Amygdala (tissue), 56 donors: ENCODE data around the gene CYTIP.

Source experiments
- DNase-seq, 56 donors: peaks; one replicate each; lab custom pipeline; 2025; lab: John Stamatoyannopoulos, UW

CYTIP gene

DNA sequence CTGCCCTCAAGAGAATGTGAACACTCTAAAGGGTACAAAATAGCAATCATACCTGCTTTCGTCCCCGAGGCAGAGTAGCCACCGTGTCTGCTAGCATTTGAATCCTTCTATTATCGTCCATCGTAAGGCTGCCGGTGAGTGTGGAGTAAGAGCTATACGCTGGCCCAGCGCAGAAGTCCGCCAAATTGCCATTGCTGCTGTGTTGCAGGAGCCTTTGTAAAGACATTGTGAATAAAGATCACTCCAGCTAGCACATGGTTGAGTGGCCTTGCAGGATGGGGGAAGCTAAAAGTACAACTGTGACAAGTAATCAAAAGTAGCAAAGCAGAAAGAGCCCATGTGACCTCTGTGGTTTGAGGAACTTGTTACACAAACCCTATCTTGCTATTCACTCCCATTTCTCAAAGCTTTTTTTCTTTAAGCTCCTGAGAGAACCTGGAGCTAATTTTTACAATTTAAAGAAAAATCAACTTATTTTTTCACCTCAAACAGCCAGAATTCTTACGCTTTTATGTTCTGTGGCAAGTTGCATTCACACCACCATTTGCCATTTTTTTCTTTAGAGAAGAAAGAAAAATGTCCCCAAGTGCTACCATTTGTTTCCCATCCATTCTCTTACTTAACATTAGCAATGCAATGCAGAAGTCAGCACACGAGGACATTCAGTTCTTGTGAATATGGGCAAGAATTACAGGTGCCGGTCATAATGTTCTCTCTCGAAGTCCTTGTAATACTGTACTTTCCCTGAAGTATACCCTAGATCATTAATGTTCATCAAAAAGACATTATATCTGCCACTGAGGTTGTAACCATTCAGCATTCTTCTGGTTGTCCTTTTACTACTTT is at the start of gene CYTIP:
CYTIP (minus strand) TSS at position 295 of the 846 bp plus-strand sequence; CDS start at position 226, 69 bp downstream.
- peak in 4 of 56 donors; percentile 7 to 43 (median 30) for DNase-seq

DNA sequence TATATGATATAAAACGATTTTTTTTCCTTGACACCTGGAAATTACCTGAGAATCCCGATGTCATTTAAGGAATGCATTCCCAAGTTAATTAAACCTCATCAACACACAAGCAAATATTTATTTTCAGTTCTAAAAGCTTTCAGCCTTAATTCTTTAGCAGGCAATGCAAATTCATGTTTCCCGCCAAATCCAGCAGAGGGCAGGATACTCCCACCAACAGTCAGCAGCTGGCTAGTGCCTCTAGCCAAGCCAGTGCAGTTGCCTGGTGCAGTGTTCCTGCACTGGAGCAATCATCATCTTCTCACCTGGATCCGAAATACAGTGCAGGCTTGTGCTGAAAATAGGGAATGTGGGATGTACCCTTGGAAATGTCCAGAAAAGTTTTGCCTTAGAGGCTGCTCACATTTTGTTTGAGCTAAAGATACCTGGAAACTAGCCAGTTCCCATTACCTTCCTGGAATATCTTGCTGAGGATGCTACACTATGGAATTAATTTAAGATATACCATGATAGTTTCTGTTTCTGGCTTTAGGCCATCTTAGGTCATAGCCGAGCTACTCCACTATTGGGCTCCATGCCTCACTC is 48.4 kb upstream of the CYTIP start:
- peak in 49 of 56 donors; percentile 2 to 83 (median 31) for DNase-seq

DNA sequence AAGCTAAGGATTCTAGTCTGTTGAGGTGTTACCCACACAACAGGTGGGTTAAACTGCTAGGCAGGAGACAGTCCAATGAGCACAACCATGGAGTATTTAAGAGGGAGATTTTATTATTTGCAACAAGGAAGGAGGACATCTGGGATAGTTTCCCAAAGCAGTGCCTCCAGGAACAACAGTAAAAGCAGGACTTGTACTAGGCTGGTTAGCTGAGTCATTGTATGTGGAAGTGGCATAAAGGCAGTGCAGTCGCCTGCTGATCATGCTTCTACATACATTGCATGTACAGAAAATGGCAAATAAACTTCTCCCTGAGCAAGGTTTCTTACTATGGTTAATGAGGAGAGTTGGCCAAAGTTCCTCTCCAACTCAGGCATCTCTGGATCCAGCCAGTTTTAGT is 46.1 kb upstream of the CYTIP start:
- DNase-seq = no peak

DNA sequence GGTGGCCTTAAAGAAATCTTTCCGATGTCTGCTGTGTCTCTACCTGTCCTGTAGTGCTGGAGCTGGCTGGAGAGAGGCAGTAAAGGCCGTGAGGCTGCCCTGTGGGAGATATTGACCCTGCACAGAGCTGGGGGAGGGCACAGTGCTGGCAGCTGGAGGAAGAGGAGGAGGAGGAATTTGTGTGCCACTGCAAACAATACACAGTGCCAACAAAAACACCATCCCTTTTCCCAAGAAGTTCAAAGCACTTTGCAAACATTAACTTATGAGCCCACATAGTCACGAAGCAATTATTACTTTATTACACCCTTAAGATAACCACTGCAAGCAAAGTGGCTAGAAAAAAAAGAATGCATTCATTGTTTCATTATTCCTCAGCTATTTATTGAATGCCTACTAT is 45.0 kb upstream of the CYTIP start:
- no peak for DNase-seq

DNA sequence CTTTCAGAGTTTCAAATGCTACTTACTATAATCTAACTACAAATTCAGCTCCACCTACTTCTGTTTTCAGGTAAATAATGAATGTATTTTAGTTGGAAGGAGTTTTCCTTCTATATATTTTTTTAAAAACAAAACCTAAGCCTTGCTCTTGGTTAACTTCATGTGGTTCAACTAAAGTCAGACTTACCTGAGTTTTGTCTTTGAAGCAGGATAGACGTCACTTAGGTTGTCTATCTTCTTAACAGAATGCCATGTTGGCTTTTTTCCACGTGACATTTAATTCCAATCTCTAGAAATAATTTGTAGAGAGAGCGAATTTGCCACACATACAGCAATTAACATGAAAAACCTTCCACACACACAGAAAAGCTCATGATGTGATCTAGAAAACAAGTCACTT is 43.9 kb upstream of the CYTIP start:
- no peak for DNase-seq

DNA sequence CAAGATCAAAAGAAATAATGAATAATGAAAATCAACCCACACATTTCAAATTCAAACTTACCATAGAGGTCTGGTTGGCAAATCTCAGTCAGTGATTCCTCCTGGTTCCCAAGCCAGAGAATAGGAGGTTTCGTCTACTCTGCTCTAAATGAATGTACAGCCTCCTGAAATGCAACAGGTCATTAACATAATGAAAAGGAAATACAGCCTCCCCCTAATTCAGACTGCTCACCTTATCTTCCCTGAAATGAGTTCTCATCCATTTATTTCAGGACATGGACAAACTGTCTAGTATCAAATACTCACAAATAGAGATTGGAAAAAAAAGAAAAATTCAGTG is 43.4 kb upstream of the CYTIP start:
- no peak for DNase-seq

DNA sequence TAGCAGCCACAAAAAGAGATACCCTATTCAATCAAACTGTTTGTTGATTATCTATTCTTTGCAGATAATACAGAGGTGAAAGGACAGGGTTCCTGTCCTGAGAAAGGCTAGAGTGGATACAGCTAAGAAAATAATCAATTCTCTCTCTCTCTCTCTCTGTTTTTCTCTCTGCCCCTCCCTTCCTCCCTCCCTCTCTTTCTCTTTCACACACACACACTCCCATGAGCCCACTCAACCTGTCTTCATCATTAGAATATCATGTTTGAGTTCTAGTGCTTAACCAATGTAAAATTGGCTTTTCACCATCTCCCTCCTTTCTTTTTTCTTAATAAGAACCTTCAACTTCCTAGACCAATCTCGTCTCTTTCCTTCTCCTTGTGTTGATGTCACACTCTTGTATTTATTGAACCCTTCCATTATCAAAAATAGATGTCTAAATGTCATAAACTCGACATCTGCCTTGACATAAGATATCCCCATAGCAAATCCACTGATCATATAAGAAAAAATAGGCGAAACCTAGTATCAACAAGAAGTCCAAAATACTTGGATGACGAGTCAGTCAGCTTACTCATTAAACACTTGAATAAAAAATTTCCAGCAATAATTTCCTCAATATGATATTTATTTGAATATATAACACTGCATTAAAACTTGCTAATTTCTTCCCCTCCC is 42.8 kb upstream of the CYTIP start:
- no peak for DNase-seq

DNA sequence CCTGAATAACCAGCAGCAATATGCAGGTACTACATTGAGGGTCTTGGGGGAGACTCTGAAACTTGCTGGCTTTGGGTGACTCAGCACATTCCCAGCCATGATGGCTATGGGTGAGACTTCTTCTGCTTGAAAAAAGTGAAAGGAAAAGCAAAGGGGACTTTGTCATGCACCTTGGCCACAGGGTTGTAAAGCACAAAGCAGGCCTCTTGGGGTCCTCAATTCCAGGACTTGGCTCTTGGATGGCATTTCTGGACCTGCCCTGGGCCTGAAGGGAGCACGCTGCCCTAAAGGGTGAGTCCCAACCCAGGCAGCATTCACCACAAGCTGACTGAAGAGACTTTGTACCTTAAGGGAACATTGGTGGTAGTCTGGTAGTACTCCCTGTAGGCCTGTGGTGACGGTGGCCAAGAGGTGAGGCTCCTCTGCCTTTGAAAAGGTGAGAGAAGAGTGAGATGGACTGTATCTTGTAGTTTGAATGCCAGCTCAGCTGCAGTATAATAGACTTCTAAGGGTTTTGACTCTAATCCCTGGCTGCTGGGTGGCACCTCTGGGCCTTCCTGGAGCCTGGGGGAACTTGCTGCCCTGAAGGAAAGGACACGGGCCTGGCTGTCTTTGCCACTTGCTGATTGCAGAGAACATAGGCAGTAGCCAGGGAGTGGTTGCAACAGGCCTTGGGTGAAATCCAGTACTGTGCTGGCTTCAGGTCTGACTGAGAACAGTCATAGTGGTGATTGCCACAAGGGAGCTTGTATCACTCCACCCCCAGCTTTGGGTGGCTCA is 36.5 kb upstream of the CYTIP start:
- peak in 2 of 56 donors; percentile 7 to 8 for DNase-seq

DNA sequence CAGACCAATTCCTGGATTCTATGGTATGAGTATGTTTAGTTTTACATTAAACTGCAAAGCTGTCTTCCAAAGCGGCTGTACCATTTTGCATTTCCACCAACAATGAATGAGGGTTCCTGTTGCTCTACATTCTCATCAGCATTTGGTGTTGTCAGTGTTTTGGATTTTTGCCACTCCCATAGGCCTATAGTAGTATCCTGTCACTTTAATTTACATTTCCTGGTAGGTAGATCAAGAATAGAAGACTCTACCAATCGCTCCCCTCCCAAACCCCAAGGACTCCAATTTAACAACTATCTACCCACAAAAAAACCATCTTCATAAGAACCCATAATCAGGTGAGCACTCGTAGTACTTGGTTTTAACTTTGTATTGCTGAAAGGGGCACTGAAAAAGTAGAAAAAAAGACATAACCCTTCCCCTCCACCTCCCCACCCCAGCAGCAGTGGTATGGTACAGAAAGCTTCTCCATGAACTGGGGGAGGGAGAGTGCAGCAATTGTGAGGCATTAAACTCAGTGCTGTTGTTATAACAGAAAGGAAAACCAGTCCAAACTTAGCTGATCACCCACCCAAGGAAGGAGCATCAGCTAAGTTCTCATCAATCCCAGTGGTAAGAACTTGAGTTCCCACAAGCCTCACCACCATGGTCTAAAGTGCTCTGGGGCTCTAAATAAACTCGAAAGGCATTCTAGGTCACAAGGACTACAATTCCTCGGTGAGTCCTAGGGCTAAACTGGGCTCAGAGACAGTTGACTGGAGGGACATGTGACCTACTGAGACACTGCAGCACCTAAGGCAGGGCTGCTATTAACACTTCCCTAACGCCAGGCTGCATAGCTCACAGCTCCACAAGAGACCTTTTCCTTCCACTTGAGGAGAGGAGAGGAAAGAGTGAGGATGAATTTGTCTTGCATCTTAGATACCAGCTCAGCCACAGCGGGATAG is 35.5 kb upstream of the CYTIP start:
- no peak for DNase-seq

DNA sequence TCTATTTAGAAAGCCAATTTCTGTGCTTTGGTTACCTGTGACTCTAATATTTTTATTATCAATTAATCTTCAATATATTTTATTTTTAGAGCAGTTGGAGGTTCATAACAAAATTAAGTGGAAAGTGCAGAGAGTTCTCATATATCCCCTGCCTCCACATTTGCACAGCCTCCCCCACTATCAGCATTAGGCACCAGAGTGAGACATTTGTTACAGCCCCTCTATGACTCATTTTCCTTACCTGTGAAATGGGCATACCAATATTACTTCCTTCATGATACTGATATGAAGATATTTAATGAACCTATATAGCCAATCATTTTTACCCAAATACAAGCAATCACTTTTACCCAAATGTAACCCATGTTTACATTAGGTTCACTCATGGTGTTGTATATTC is 34.0 kb upstream of the CYTIP start:
- DNase-seq = no peak

DNA sequence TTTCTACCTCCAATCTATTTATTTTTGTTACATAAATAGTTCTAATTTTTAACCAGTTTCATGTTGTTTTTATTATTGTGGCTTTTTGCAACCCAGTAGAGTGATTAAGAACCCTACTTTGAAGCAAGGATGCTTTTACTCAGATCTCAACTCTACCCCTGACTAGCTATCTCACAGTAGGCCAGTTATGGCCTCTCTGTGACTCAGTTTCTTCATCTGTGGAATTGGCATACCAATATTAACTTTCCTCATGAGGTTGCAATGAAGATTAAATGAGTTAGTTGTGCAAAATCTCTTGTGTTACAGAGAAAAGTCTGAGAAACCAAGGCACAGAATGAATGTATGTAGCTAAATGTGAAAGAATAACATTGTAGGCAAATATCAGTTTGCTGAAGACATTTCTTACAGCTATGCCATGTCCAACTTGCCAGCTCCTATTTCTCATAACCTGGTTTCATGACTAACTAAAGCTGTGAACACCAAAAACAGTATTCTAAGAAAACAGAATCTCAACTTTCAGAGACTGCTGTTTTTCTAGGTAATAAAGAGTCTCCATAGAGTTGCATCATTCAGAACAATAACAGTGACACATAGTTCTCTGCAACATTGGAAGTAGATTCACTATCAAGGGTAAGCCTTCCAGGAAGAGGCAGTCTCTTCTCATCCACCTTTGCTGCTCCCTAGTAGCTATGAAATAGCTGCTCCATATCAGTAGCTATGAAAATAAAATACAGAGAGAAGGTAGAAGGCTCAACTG is 33.2 kb upstream of the CYTIP start:
- DNase-seq = no peak

DNA sequence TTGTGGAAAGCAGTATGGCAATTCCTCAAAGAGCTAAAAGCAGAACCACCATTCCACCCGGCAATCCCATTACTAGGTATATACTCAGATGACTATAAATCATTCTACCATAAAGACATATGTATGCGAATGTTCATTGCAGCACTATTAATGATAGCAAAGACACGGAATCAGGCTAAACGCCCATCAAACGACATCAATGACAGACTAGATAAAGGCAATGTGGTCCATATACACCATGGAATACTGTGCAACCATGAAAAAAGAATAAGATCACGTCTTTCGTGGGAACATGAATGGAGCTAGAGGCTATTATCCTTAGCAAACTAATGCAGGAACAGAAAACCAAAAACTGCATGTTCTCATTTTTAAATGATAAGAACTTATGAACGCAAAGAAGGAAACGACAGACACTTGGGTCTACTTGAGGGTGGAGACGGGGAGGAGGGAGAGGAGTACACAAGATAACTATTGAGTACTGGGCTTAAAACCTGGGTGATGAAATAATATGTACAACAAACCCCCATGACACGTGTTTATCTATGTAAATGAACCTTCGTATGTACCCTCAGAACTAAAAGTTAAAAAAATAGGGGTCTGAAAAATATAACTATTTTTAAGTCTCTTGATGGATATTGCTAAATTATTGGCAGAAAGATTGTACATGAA is 32.0 kb upstream of the CYTIP start:
- DNase-seq = no peak

DNA sequence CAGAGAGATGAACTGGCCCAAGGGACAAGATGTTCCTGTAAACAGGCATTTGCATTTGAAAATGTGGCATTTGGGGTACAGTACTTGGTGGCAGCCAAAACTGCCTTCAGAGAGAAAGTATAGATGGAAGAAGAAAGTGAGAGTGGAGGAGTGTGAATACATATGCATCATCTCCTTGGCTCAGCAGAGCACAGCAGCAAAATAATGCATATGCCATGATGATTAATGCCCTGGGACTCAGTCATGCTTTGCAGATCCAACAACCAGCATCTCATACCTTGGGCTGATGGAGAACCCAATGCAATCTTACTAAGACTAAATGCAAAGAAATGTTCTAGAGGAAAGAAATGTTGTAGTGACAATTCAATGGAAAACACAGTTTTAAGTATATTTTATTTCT is 29.7 kb upstream of the CYTIP start:
- DNase-seq = no peak

DNA sequence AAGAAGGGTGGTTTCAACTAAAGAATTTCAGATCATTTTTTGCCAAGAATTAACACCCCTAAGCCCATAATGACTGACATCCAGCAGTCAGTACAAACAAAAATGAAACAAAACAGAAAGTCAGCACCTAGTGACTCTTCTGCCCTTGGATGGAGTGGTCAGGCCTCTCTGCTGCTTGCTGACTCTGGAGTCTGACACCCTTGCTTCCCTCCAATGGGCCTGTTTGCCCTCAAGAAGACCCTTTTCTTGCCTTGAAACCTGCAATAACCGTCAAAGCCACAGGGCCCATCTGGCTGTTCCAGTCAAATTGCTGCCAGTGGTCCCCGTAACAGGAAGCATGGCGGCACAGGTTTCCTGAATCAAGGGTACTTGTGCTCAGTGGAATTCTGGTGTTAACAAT is 27.2 kb upstream of the CYTIP start:
- no peak for DNase-seq

DNA sequence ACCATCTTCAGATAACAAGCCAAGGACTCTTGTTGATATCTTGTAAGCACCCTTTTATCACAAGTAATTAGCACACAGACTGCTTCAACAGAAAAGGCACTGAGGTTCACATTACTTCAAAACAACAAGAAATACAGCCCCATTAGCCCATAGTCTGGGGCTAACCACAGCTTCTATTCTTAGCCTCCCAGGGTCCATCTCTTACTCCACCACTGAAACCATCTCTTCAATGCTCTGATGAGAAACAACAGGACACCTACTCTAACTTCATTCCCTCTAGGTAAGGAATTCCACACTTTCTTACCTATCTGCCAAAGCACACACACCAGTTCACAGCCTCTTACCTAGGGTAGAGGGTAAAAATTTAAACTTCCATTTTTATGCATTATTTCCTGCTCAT is 26.4 kb upstream of the CYTIP start:
- no peak for DNase-seq

DNA sequence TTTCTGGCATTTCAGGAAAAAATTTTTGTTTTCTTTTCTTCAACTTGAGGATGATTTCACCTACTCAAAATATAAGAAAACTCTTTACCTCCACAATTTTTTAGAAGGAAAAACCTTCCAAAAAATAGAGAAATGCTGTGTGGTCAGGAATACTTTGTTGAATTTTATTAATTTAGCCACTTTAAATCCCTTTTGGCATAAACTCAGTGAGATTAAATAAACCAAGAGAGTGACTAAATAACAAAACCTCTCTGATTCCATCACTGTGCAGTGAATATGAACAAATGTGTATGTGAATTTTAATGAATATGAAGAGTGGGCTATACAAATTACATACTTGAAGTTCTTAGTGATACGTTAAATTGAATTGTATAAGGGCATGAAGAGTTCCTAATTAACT is 25.8 kb upstream of the CYTIP start:
- no peak for DNase-seq

DNA sequence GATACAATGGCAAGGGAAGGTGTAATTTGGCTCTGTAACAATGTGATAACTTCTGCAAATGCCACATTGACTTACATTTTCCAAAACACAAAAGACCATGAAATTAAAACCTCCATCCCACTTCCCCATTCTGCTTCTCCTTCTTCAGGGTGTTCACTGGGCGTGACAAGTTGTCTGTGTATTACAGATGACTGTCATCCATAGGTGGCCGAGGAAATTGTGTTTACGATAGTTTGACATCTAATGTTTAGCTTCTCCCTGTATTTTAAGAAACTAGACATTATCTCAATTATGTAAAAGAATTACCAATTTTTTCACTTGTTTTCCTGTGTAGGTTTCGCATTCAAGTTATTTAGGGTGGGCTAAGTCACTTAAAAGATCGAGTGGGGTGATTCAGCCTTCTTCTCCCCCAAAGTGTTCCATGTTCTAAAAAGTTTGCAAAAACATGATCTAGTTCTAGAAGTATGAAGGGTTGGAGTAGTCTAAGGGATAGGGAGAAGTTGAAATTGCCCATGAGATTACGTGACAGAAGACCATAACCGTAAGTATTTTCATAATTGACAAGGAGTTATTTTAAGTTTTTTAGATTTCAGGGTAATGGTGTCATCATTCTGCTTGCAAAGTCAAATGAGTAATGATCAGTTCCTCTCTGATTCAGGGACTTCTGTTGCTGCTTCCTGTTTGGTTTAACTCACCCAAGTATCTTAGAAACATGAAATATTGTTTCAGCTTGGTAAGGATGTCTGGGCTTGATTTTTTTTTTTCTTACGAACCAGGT is 25.2 kb upstream of the CYTIP start:
- no peak for DNase-seq

DNA sequence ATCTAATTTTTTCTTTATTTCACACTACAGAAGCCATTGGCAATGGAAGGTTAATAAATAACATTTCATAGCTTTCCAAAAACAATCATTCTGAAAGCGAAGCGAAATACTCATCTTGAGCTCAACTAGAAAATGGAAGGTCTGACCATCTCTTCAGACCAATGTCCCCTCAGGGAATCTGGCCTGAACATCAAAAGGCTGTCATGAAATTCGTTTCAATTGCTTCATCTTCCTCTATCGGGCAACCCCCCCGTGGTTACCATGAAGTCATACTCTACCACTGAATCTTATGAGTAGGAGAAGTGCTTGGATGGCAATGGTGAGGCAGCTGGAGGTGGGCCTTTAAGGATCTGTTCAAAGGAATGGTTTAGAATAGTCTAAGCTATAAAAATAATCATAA is 22.9 kb upstream of the CYTIP start:
- DNase-seq = no peak
